Esophagus muscularis mucosa (tissue), 4 donors: ENCODE results near the gene TMF1. TPM values are rescaled to one million over a fixed set of nuclear protein-coding genes. Genes with fewer than 3 reads are reported as not detected.
A peak's percentile ranks its signal among the peaks of the same experiment; 100 is the strongest.

Experiments used
- DNase-seq: peaks from one replicate; pipeline ENCODE4 v3.0.0-alpha.2; 2017; ENCODE audit errors: extremely low spot score
- H3K27ac ChIP-seq, 4 donors: fragments of 200-600 bp; sonication (generic); replicated peaks in 1 of 4; 1 replicate in 3 of 4; 2 replicates in 1 of 4; pipeline ENCODE4 v1.5.1; 2016 to 2019; ENCODE audit warnings: mild to moderate bottlenecking in 1 of 4
- H3K27me3 ChIP-seq, 4 donors: fragments of 200-600 bp; sonication (generic); one replicate each; pipeline versions ENCODE4 v1.5.1 to v1.6.0; 2016 to 2019
- H3K36me3 ChIP-seq, 4 donors: fragments of 200-600 bp; sonication (generic); one replicate each; pipeline ENCODE4 v1.5.1; 2016 to 2019
- H3K4me1 ChIP-seq, 4 donors: fragments of 200-600 bp; sonication (generic); one replicate each; pipeline ENCODE4 v1.5.1; 2016 to 2019
- H3K4me3 ChIP-seq, 4 donors: fragments of 200-600 bp; sonication (generic); 1 replicate in 2 of 4; 2 replicates in 2 of 4; pipeline ENCODE4 v1.5.1; 2016 to 2019; ENCODE audit warnings: mild to moderate bottlenecking in 4 of 4, moderate library complexity in 1 of 4
- H3K9me3 ChIP-seq, 4 donors: fragments of 200-600 bp; sonication (generic); 1 replicate in 3 of 4; 2 replicates in 1 of 4; pipeline ENCODE4 v1.5.1; 2016 to 2019
- CTCF ChIP-seq, 3 experiments: fragments of 200-600 bp in 2 of 3; fragments of 450-650 bp in 1 of 3; sonication (generic) in 2 of 3; IDR thresholded peaks; one replicate each; pipeline ENCODE4 v1.5.1; 2017 to 2019; ENCODE audit warnings: antibody characterized with exemption in 3 of 3, mild to moderate bottlenecking in 2 of 3, moderate library complexity in 1 of 3
- EP300 ChIP-seq: sonication (generic); formaldehyde crosslinking; IDR thresholded peaks from one replicate; pipeline ENCODE4 v1.6.1; 2017; ENCODE audit warnings: antibody characterized with exemption
- POLR2A ChIP-seq: fragments of 450-650 bp; IDR thresholded peaks from one replicate; pipeline ENCODE4 v1.6.1; 2017; ENCODE audit warnings: antibody characterized with exemption, moderate library complexity, mild to moderate bottlenecking, low read depth
- POLR2AphosphoS5 ChIP-seq, 2 donors: sonication (generic); formaldehyde crosslinking; IDR thresholded peaks; one replicate each; pipeline ENCODE4 v1.6.1; 2017; ENCODE audit warnings: antibody characterized with exemption in 2 of 2
- WGBS: methylation state at CpG from one replicate; pipeline ENCODE4 v1.1.5; 2018; 5-methylcytosine and 5-hydroxymethylcytosine counted together
- intact Hi-C: fragments of 100-400 bp; cut with DNase I; formaldehyde crosslinking; loops from one replicate; pipeline ENCODE4 v1.15.1; 2023
- total RNA-seq, 4 donors: library from RNA; depleted of rRNA; stranded (reverse); fragments of >200 nt; gene quantifications; one replicate each; pipeline versions ENCODE4 v1.1.0 to v1.2.1, GENCODE V29; 2016

The TMF1 gene
- total RNA-seq, 4 donors from 2014 or later: 23.0 to 35.8 (median 33.9) TPM

- no peak for DNase-seq
- Histone ChIP-seq H3K4me3 (no peak overlapping the region), H3K9me3 (no peaks in the 10 kb centered on the region), H3K36me3 (peaks cover 26 to 97% (median 72%) of the 10 kb centered on the region in 4 donors), H3K4me1 (no peaks in the 10 kb centered on the region), H3K27me3 (no peaks in the 10 kb centered on the region), H3K27ac (no peak overlapping the region)
- 81% methylated on average over 3 of the region's 3 CpGs for WGBS
- intact Hi-C loops: no loop called here
- no peak for TF ChIP-seq CTCF (IDR thresholded peaks at IDR 0.05)
- no peak for TF ChIP-seq POLR2AphosphoS5 (IDR thresholded peaks at IDR 0.05)
- TF ChIP-seq EP300: no peak
- no peak for TF ChIP-seq POLR2A
Observed at GRCh38 chr3:69058180-69058946, 6.2 kb upstream of the TMF1 start.

GRCh38 chr3:69052472-69052898, 352 bp upstream of the TMF1 start:
- H3K36me3 ChIP-seq: peaks cover 13 to 53% (median 35%) of the 10 kb centered on the region in 4 donors
- peak overlapping the region; percentile 65 to 83 (median 75) for H3K4me3 ChIP-seq
- no peaks in the 10 kb centered on the region for H3K9me3 ChIP-seq
- 3% methylated on average over 8 of the region's 9 CpGs for WGBS
- H3K27ac ChIP-seq: peak overlapping the region; percentile 89 to 95 (median 91)
- TF ChIP-seq EP300: no peak
- TF ChIP-seq POLR2A: no peak
- no peak for TF ChIP-seq POLR2AphosphoS5 (IDR thresholded peaks at IDR 0.05)
- TF ChIP-seq CTCF (IDR thresholded peaks at IDR 0.05): no peak
- intact Hi-C loops: loop anchor here (5.0 kb wide), 2 partner anchors 35 to 40 kb away; partner anchors contain the start of gene EOGT
- peaks cover 10 to 45% (median 35%) of the 10 kb centered on the region in 4 donors for H3K4me1 ChIP-seq
- no peaks in the 10 kb centered on the region for H3K27me3 ChIP-seq
- no peak for DNase-seq

GRCh38 chr3:69048990-69049389, 3.1 kb downstream of the TMF1 start:
- H3K4me3 ChIP-seq: no peak overlapping the region
- H3K27ac ChIP-seq: no peak overlapping the region
- intact Hi-C loops: no loop called here
- no peak for TF ChIP-seq POLR2AphosphoS5 (IDR thresholded peaks at IDR 0.05)
- no peak for TF ChIP-seq EP300
- no peak for TF ChIP-seq POLR2A
- TF ChIP-seq CTCF (IDR thresholded peaks at IDR 0.05): no peak
- peaks cover 10 to 63% (median 47%) of the 10 kb centered on the region in 4 donors for H3K4me1 ChIP-seq
- no peak for DNase-seq
- H3K9me3 ChIP-seq: no peaks in the 10 kb centered on the region
- peaks cover 14 to 50% (median 40%) of the 10 kb centered on the region in 4 donors for H3K36me3 ChIP-seq
- H3K27me3 ChIP-seq: no peaks in the 10 kb centered on the region
- 83% methylated on average over 2 of the region's 2 CpGs for WGBS

- H3K4me3 ChIP-seq: no peak overlapping the region
- H3K27ac ChIP-seq: no peak overlapping the region
- no peaks in the 10 kb centered on the region for H3K27me3 ChIP-seq
- H3K36me3 ChIP-seq: peaks cover 24 to 86% (median 76%) of the 10 kb centered on the region in 4 donors
- H3K4me1 ChIP-seq: peaks cover 3 to 39% (median 26%) of the 10 kb centered on the region in 4 donors
- DNase-seq: no peak
- intact Hi-C loops: no loop called here
- TF ChIP-seq POLR2A (no peak), POLR2AphosphoS5 (IDR thresholded peaks at IDR 0.05) (no peak), EP300 (no peak), CTCF (IDR thresholded peaks at IDR 0.05) (no peak)
- H3K9me3 ChIP-seq: no peaks in the 10 kb centered on the region
- WGBS: 88% methylated on average over 2 of the region's 2 CpGs
Observed at GRCh38 chr3:69044608-69045007, 7.5 kb downstream of the TMF1 start.
